Peyer's patch (tissue), 4 donors: ENCODE measurements around the gene RFLNA. TPM values are rescaled to one million over a fixed set of nuclear protein-coding genes. Genes with fewer than 3 reads are reported as not detected.
A peak's percentile ranks its signal among the peaks of the same experiment; 100 is the strongest.

Experiments used
- DNase-seq, 3 donors: peaks; one replicate each; pipeline ENCODE4 v3.0.0-alpha.2; 2017 to 2019
- H3K27ac ChIP-seq, 4 donors: fragments of 200-600 bp; sonication (generic); one replicate each; pipeline ENCODE4 v1.5.1; 2016 to 2019
- H3K27me3 ChIP-seq, 2 donors: fragments of 200-600 bp; sonication (generic); one replicate each; pipeline ENCODE4 v1.5.1; 2019
- H3K36me3 ChIP-seq, 3 donors: fragments of 200-600 bp; sonication (generic); one replicate each; pipeline ENCODE4 v1.5.1; 2016 to 2019
- H3K4me1 ChIP-seq, 4 donors: fragments of 200-600 bp; sonication (generic); one replicate each; pipeline ENCODE4 v1.5.1; 2016 to 2019
- H3K4me3 ChIP-seq, 4 donors: fragments of 200-600 bp; sonication (generic); 1 replicate in 3 of 4; 2 replicates in 1 of 4; pipeline ENCODE4 v1.5.1; 2016 to 2019; ENCODE audit warnings: mild to moderate bottlenecking in 1 of 4
- H3K9me3 ChIP-seq, 4 donors: fragments of 200-600 bp; sonication (generic); one replicate each; pipeline ENCODE4 v1.5.1; 2016 to 2019; ENCODE audit warnings: mild to moderate bottlenecking in 1 of 4
- POLR2A ChIP-seq, 2 donors: fragments of 450-650 bp; IDR thresholded peaks; one replicate each; pipeline ENCODE4 v1.5.1; 2017; ENCODE audit warnings: antibody characterized with exemption in 2 of 2, mild to moderate bottlenecking in 2 of 2, moderate library complexity in 2 of 2
- total RNA-seq, 4 donors: library from RNA; depleted of rRNA; stranded (reverse); fragments of >200 nt; gene quantifications; one replicate each; pipeline ENCODE4 v1.1.0, GENCODE V29; 2016
- TF ChIP-seq, protein P1 (sequence below), 6 experiments: fragments of 450-650 bp in 4 of 6; fragments of 200-600 bp in 2 of 6; sonication (generic) in 1 of 6; IDR thresholded peaks; one replicate each; pipeline ENCODE4 v1.5.1; 2017 to 2019; ENCODE audit warnings: antibody characterized with exemption in 6 of 6, mild to moderate bottlenecking in 3 of 6, moderate library complexity in 1 of 6

RFLNA gene
- total RNA-seq, 4 donors from 2014 or later, result 8.3 to 25.7 (median 21.1) TPM

DNA sequence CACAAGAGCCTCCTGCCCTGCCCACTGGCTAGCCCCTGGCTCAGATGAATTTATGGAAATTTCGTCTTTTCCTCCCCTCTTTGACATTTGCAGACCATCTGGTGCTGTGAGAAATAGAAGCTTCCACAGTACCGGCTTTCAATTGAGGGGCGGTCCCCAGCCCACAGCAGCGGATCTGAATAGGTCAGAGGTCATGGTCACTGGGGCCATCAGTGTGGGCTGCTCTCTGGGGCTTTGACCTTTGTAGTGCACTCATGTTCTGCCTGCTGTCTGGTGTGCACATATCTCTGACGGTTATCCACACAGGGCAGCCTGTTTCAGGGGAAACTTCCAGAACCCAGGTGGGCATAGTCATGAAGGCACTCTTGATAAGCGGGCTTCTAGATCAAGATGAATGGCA, 2.5 kb upstream of the RFLNA start:
- peaks cover 0 to 40% (median 0%) of the 10 kb centered on the region in 4 donors for H3K4me1 ChIP-seq
- TF ChIP-seq, protein P1, sequence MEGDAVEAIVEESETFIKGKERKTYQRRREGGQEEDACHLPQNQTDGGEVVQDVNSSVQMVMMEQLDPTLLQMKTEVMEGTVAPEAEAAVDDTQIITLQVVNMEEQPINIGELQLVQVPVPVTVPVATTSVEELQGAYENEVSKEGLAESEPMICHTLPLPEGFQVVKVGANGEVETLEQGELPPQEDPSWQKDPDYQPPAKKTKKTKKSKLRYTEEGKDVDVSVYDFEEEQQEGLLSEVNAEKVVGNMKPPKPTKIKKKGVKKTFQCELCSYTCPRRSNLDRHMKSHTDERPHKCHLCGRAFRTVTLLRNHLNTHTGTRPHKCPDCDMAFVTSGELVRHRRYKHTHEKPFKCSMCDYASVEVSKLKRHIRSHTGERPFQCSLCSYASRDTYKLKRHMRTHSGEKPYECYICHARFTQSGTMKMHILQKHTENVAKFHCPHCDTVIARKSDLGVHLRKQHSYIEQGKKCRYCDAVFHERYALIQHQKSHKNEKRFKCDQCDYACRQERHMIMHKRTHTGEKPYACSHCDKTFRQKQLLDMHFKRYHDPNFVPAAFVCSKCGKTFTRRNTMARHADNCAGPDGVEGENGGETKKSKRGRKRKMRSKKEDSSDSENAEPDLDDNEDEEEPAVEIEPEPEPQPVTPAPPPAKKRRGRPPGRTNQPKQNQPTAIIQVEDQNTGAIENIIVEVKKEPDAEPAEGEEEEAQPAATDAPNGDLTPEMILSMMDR (IDR thresholded peaks at IDR 0.05), result no peak
- no peak for TF ChIP-seq POLR2A (IDR thresholded peaks at IDR 0.05)
- no peaks in the 10 kb centered on the region for H3K36me3 ChIP-seq
- DNase-seq, result no peak
- H3K9me3 ChIP-seq, result no peaks in the 10 kb centered on the region
- no peak overlapping the region for H3K4me3 ChIP-seq
- no peaks in the 10 kb centered on the region for H3K27me3 ChIP-seq
- no peak overlapping the region for H3K27ac ChIP-seq

DNA sequence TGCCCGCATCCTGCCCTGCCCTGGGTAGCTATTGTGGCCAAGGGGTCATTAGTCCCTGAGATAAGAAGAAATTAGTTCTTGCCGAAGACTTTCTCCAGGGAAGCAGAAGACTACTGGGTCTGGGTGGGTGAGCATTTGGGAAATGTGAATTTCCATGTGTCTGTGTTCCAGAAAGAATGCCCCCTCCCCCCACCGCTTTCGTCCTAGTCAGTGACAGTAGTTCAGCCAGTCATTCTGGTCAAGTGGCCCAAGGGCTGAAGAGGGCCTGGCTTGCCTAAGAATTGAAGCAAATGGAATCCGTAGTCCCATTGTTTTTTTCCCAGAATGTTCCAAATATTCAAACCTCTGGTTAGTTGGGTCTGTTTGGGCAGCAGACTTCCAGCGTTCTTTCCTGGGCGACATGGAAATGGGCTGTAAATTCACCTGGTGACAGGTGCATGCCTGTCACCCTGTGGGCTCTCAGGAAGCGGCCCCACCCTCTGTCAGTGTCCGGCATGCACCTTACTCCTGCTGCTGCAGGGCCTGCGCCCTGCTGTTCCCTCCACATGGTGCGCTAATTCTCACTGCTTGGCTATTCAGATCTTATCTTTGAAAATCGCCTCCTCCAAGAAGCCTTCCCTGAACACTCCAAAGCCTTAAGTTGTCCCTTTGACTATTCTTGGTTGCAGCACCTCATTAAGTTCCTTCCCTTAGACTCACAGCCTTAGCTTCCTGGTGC, 1.4 kb upstream of the RFLNA start:
- Histone ChIP-seq H3K27me3 (no peaks in the 10 kb centered on the region), H3K36me3 (no peaks in the 10 kb centered on the region), H3K4me3 (no peak overlapping the region), H3K4me1 (peaks cover 0 to 44% (median 0%) of the 10 kb centered on the region in 4 donors), H3K9me3 (no peaks in the 10 kb centered on the region), H3K27ac (peak overlapping the region in 1 of 4 donors; percentile 16)
- DNase-seq, result no peak
- TF ChIP-seq, protein P1 (IDR thresholded peaks at IDR 0.05), result no peak
- no peak for TF ChIP-seq POLR2A (IDR thresholded peaks at IDR 0.05)

DNA sequence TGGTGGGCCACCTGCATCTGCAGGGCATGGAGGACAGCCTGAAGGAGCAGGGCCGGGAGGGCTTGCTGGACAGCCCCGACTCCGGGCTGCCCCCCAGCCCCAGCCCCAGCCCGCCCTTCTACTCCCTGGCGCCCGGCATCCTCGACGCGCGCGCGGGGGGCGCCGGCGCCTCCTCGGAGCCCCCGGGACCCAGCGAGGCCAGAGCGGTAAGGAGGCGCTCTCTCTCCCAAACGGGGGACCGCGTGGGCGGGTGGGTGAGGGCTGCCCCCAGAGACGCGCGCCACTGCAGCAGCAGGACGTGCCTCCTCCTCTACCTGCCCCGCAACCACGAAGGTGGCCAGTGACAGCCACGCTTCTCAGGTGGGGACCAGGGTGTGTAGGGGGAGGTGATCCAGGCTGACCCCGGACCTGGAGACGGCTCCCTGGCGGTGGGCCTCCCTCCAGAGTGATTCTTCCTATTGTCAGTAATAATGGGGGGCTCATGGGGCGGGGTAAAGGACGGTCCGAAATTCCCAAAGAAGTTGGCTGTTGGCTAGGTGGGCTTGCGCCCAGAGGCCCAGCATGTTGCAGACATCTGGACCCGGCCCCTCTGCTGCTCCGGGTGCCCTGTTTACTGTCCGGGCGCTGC, 652 bp downstream of the RFLNA start:
- DNase-seq, result peak in 1 of 3 donors; percentile 60
- Histone ChIP-seq H3K4me3 (peak overlapping the region; percentile 24 to 74 (median 46)), H3K27ac (peak overlapping the region in 3 of 4 donors; percentile 64 to 78 (median 73)), H3K9me3 (no peaks in the 10 kb centered on the region), H3K4me1 (peaks cover 0 to 35% (median 0%) of the 10 kb centered on the region in 4 donors), H3K27me3 (no peaks in the 10 kb centered on the region), H3K36me3 (no peaks in the 10 kb centered on the region)
- TF ChIP-seq, protein P1 (IDR thresholded peaks at IDR 0.05), result no peak
- TF ChIP-seq POLR2A (IDR thresholded peaks at IDR 0.05), result no peak

DNA sequence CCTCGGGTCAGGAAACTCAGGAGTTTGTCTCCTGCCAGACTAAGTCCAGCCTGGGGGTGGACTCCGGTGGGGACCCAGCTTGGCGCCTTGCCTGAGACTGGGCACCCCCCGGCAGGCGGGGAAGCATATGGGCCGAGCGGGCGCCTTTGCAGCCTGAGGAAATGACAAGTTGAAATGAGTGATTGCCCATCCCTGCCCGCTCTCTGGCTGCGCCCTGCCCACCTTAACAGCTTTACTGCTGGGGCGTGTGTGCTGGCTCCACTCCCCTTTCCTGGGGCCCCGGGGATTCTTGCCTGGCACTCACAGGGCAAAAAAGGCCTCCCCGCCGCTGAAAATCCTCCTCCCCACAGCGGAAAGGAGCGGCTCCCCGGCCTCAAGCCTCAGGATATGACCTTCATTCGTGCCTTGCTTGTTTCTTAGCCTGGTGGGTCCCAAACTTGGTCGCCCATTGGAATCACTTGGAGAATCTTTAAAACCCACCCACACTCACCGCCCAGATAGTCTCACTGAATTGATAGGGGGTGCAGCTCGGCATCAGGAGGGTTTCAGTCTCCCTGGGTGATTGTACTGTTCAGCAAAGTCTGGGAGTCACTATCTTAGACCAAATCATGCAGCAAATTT, 1.5 kb downstream of the RFLNA start:
- DNase-seq, result peak in 2 of 3 donors; percentile 78 to 85
- H3K4me1 ChIP-seq, result peaks cover 0 to 35% (median 0%) of the 10 kb centered on the region in 4 donors
- TF ChIP-seq POLR2A (IDR thresholded peaks at IDR 0.05), result peak; percentile 59 to 67
- TF ChIP-seq, protein P1 (IDR thresholded peaks at IDR 0.05), result no peak
- H3K27ac ChIP-seq, result peak overlapping the region in 3 of 4 donors; percentile 64 to 82 (median 78)
- no peaks in the 10 kb centered on the region for H3K36me3 ChIP-seq
- H3K4me3 ChIP-seq, result peak overlapping the region in 3 of 4 donors; percentile 29 to 62 (median 57)
- H3K27me3 ChIP-seq, result no peaks in the 10 kb centered on the region
- no peaks in the 10 kb centered on the region for H3K9me3 ChIP-seq

DNA sequence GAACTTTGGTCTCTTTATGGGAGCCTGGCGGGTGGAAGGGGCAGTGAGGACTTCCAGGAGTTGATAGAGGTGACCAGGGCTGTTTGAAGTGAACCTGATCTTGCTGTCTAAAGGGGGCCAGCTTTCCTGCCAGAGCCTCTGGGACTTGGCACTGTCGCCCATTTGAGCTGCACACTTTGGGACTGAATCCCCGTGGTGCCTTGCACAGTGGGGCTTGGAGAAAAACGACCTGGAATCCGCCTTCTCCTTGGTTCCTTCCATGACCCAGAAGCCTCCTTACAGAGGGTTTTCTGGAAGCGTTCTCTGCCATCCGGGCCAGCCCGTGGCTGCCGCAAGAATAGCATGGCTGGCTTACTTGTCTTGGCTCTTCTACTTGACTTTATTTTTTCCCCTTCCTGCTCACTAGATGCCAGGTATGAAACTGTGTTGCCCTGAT, 2.0 kb downstream of the RFLNA start:
- H3K4me3 ChIP-seq, result peak overlapping the region in 2 of 4 donors; percentile 57 to 62
- peak overlapping the region in 3 of 4 donors; percentile 64 to 82 (median 78) for H3K27ac ChIP-seq
- DNase-seq, result peak in 2 of 3 donors; percentile 64
- H3K4me1 ChIP-seq, result peaks cover 0 to 35% (median 0%) of the 10 kb centered on the region in 4 donors
- TF ChIP-seq, protein P1 (IDR thresholded peaks at IDR 0.05), result peak in 1 of 6 experiments; percentile 14
- TF ChIP-seq POLR2A (IDR thresholded peaks at IDR 0.05), result no peak
- no peaks in the 10 kb centered on the region for H3K9me3 ChIP-seq
- no peaks in the 10 kb centered on the region for H3K36me3 ChIP-seq
- no peaks in the 10 kb centered on the region for H3K27me3 ChIP-seq
